A673 (cell line): Measurements from ENCODE around the gene ZNF205.

Experiments
- CTCF ChIP-seq: fragments of 300-800, 200-600 bp; sonication (generic); conservative IDR thresholded peaks from 2 replicates; pipeline ENCODE4 v1.5.1; 2017; ENCODE audit warnings: low read depth, mild to moderate bottlenecking, antibody characterized with exemption, low read length, moderate library complexity, mixed read lengths
- EZH2 ChIP-seq: fragments of 200-600 bp; sonication (generic); IDR thresholded peaks from 2 replicates; pipeline ENCODE4 v1.6.1; 2017; ENCODE audit warnings: borderline replicate concordance, low read depth, mild to moderate bottlenecking, mixed read lengths, antibody characterized with exemption, low read length; ENCODE audit not compliant: poor library complexity, severe bottlenecking

GRCh38 chr16:3106205-3106928, 6.0 kb upstream of the ZNF205 start:
- TF ChIP-seq CTCF (no peak), EZH2 (no peak)
